NCI-H1092 (cell line): Measurements from ENCODE around the gene NCKAP5L.

Experiments
- DNase-seq: peaks from one replicate; lab custom pipeline; 2025; lab: John Stamatoyannopoulos, UW

The NCKAP5L gene

GRCh38 chr12:49823350-49823749 lies 4.9 kb downstream of the NCKAP5L start:
- no peak for DNase-seq

- DNase-seq: no peak
Observed at GRCh38 chr12:49821373-49822287, 6.6 kb downstream of the NCKAP5L start.

GRCh38 chr12:49819786-49820185 lies 8.4 kb downstream of the NCKAP5L start:
- DNase-seq: no peak

- DNase-seq: no peak
Observed at GRCh38 chr12:49818241-49818895, 9.8 kb downstream of the NCKAP5L start.

- no peak for DNase-seq
Observed at GRCh38 chr12:49813131-49813530, 15.1 kb downstream of the NCKAP5L start.

- DNase-seq: no peak
Observed at GRCh38 chr12:49811961-49812401, 16.2 kb downstream of the NCKAP5L start.

GRCh38 chr12:49811136-49811535 lies 17.1 kb downstream of the NCKAP5L start:
- no peak for DNase-seq

GRCh38 chr12:49809906-49810389 lies 18.3 kb downstream of the NCKAP5L start:
- no peak for DNase-seq

GRCh38 chr12:49809381-49809905 lies 18.8 kb downstream of the NCKAP5L start:
- no peak for DNase-seq

- DNase-seq: no peak
Observed at GRCh38 chr12:49808686-49809380, 19.4 kb downstream of the NCKAP5L start.

GRCh38 chr12:49807991-49808580 lies 20.1 kb downstream of the NCKAP5L start:
- no peak for DNase-seq

GRCh38 chr12:49806877-49807276 lies 21.3 kb downstream of the NCKAP5L start:
- no peak for DNase-seq

- no peak for DNase-seq
Observed at GRCh38 chr12:49806321-49806813, 21.8 kb downstream of the NCKAP5L start.

GRCh38 chr12:49805409-49805808 lies 22.8 kb downstream of the NCKAP5L start:
- no peak for DNase-seq

- no peak for DNase-seq
Observed at GRCh38 chr12:49804821-49805220, 23.4 kb downstream of the NCKAP5L start.

- DNase-seq: no peak
Observed at GRCh38 chr12:49803693-49804450, 24.3 kb downstream of the NCKAP5L start.

- DNase-seq: no peak
Observed at GRCh38 chr12:49801141-49802063, 26.8 kb downstream of the NCKAP5L start.

- DNase-seq: no peak
Observed at GRCh38 chr12:49800421-49801140, 27.6 kb downstream of the NCKAP5L start.

- DNase-seq: no peak
Observed at GRCh38 chr12:49798934-49799333, 29.3 kb downstream of the NCKAP5L start.
